Hepatocyte (in vitro differentiated cells): ENCODE measurements around the gene TLR9. TPM values are rescaled to one million over a fixed set of nuclear protein-coding genes. Genes with fewer than 3 reads are reported as not detected.
A peak's percentile ranks its signal among the peaks of the same experiment; 100 is the strongest.

Source experiments
- DNase-seq: peaks from one replicate; pipeline ENCODE4 v3.0.0-alpha.2; 2016; ENCODE audit warnings: low spot score
- H2AFZ ChIP-seq: fragments of 200-600 bp; sonication (generic); 2 replicates; pipeline ENCODE4 v1.6.0; 2016; ENCODE audit warnings: antibody characterized with exemption, mild to moderate bottlenecking
- H3K27ac ChIP-seq: fragments of 200-600 bp; sonication (generic); 2 replicates; pipeline ENCODE4 v1.5.1; 2016; ENCODE audit warnings: mild to moderate bottlenecking
- H3K27me3 ChIP-seq: fragments of 200-600 bp; sonication (generic); 2 replicates; pipeline ENCODE4 v1.6.1; 2016
- H3K36me3 ChIP-seq: fragments of 200-600 bp; sonication (generic); replicated peaks from 2 replicates; pipeline ENCODE4 v1.5.1; 2016; ENCODE audit warnings: low read depth; ENCODE audit not compliant: insufficient read depth
- H3K4me1 ChIP-seq: fragments of 200-600 bp; sonication (generic); 2 replicates; pipeline ENCODE4 v1.5.1; 2016; ENCODE audit warnings: mild to moderate bottlenecking, moderate library complexity; ENCODE audit not compliant: insufficient read depth
- H3K4me2 ChIP-seq: fragments of 200-600 bp; sonication (generic); 2 replicates; pipeline ENCODE4 v1.6.0; 2016
- H3K4me3 ChIP-seq: fragments of 200-600 bp; sonication (generic); 2 replicates; pipeline ENCODE4 v1.5.1; 2016; ENCODE audit warnings: mild to moderate bottlenecking
- H3K79me2 ChIP-seq: fragments of 200-600 bp; sonication (generic); 2 replicates; pipeline ENCODE4 v1.6.0; 2017; ENCODE audit warnings: mild to moderate bottlenecking
- H3K9me2 ChIP-seq: fragments of 200-600 bp; sonication (generic); replicated peaks from 2 replicates; pipeline ENCODE4 v1.6.0; 2017; ENCODE audit warnings: mild to moderate bottlenecking; ENCODE audit not compliant: insufficient read depth
- H3K9me3 ChIP-seq: fragments of 200-600 bp; sonication (generic); 2 replicates; pipeline ENCODE4 v1.5.1; 2016; ENCODE audit warnings: low read depth, mild to moderate bottlenecking
- H4K20me1 ChIP-seq: fragments of 200-600 bp; sonication (generic); 2 replicates; pipeline ENCODE4 v1.6.0; 2016; ENCODE audit warnings: mild to moderate bottlenecking; ENCODE audit not compliant: insufficient read depth, poor library complexity, severe bottlenecking
- EZH2 ChIP-seq: fragments of 200-600 bp; sonication (generic); IDR thresholded peaks from 2 replicates; pipeline ENCODE4 v1.6.1; 2016; ENCODE audit warnings: antibody characterized with exemption, mild to moderate bottlenecking, borderline replicate concordance
- EZH2phosphoT487 ChIP-seq: fragments of 200-600 bp; sonication (generic); IDR thresholded peaks from one replicate; pipeline ENCODE4 v1.6.1; 2018; ENCODE audit warnings: antibody characterized with exemption, mild to moderate bottlenecking, low read depth, moderate library complexity; ENCODE audit not compliant: unreplicated experiment, severe bottlenecking
- WGBS: methylation state at CpG from one replicate; pipeline ENCODE4 v1.1.6; 2016; ENCODE audit warnings: low lambda C conversion rate; ENCODE audit errors: missing lambda C conversion rate; 5-methylcytosine and 5-hydroxymethylcytosine counted together
- polyA plus RNA-seq: library from polyadenylated mRNA; unstranded; fragments of >200 nt; fragmentation: Nextera tagmentation; extraction: Ambion mirVana; gene quantifications from 2 replicates; pipeline ENCODE4 v1.2.1, GENCODE V29; 2016
- total RNA-seq: library from RNA; depleted of rRNA; stranded (reverse); fragments of >200 nt; gene quantifications from 2 replicates; pipeline ENCODE4 v1.2.3, GENCODE V29; 2014
- TF ChIP-seq, protein P1 (sequence below): fragments of 200-600 bp; sonication (generic); IDR thresholded peaks from 2 replicates; pipeline ENCODE4 v1.5.1; 2016; ENCODE audit warnings: antibody characterized with exemption, mild to moderate bottlenecking; ENCODE audit not compliant: poor library complexity

TLR9 gene
- total and polyA plus RNA-seq, 2 experiments from 2014 or later = not detected

DNA sequence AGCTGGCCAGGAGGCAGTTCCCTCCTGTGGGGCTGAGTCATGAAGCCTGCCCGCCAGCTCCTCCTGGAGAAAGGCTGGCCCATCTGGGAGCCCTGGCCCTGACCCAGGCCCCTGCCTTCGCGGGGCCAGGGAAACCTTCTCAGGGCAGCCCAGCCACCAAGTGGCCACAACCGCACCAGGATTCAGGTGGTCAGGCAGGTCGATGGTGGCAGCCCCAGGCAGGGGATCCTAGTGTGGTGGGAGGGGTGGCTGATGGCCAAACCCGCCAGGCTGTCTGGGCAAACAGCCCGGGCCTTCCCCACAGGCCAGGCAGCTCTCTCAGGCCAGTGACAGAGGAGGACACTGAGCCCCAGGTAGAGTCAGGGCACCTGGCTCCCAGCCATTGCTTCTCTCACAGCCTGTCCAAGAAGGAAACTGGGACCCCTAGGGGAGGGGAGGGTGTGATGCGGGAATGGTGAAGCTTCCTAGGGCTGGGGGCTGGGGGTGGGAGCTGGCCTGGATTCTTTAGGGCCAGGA lies 12.3 kb upstream of the TLR9 start:
- no peaks in the 10 kb centered on the region for H3K27me3 ChIP-seq
- WGBS = 51% methylated on average over 8 of the region's 8 CpGs
- DNase-seq = peak; percentile 80
- H3K9me3 ChIP-seq = no peaks in the 10 kb centered on the region
- peaks cover 26% of the 10 kb centered on the region for H3K4me1 ChIP-seq
- H3K79me2 ChIP-seq = peaks cover 43% of the 10 kb centered on the region
- no peaks in the 10 kb centered on the region for H3K9me2 ChIP-seq
- no peak for TF ChIP-seq EZH2
- TF ChIP-seq, protein P1, sequence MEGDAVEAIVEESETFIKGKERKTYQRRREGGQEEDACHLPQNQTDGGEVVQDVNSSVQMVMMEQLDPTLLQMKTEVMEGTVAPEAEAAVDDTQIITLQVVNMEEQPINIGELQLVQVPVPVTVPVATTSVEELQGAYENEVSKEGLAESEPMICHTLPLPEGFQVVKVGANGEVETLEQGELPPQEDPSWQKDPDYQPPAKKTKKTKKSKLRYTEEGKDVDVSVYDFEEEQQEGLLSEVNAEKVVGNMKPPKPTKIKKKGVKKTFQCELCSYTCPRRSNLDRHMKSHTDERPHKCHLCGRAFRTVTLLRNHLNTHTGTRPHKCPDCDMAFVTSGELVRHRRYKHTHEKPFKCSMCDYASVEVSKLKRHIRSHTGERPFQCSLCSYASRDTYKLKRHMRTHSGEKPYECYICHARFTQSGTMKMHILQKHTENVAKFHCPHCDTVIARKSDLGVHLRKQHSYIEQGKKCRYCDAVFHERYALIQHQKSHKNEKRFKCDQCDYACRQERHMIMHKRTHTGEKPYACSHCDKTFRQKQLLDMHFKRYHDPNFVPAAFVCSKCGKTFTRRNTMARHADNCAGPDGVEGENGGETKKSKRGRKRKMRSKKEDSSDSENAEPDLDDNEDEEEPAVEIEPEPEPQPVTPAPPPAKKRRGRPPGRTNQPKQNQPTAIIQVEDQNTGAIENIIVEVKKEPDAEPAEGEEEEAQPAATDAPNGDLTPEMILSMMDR = no peak
- TF ChIP-seq EZH2phosphoT487 = no peak
- peak overlapping the region; percentile 92 for H3K4me2 ChIP-seq
- no peak overlapping the region for H2AFZ ChIP-seq
- H3K4me3 ChIP-seq = no peak overlapping the region
- peaks cover 7% of the 10 kb centered on the region for H4K20me1 ChIP-seq
- H3K27ac ChIP-seq = peak overlapping the region; percentile 84
- H3K36me3 ChIP-seq = no peaks in the 10 kb centered on the region

- H3K4me2 ChIP-seq = peak overlapping the region; percentile 92
- no peaks in the 10 kb centered on the region for H3K36me3 ChIP-seq
- peaks cover 7% of the 10 kb centered on the region for H4K20me1 ChIP-seq
- H3K9me3 ChIP-seq = no peaks in the 10 kb centered on the region
- H3K27me3 ChIP-seq = no peaks in the 10 kb centered on the region
- H3K9me2 ChIP-seq = no peaks in the 10 kb centered on the region
- no peak for DNase-seq
- H2AFZ ChIP-seq = no peak overlapping the region
- H3K4me1 ChIP-seq = peaks cover 26% of the 10 kb centered on the region
- H3K4me3 ChIP-seq = no peak overlapping the region
- peak overlapping the region; percentile 84 for H3K27ac ChIP-seq
- WGBS = 90% methylated on average over 6 of the region's 6 CpGs
- TF ChIP-seq EZH2 = no peak
- TF ChIP-seq, protein P1 = no peak
- no peak for TF ChIP-seq EZH2phosphoT487
- H3K79me2 ChIP-seq = peaks cover 43% of the 10 kb centered on the region
Observed at GRCh38 chr3:52237006-52237656, 11.7 kb upstream of the TLR9 start.

DNA sequence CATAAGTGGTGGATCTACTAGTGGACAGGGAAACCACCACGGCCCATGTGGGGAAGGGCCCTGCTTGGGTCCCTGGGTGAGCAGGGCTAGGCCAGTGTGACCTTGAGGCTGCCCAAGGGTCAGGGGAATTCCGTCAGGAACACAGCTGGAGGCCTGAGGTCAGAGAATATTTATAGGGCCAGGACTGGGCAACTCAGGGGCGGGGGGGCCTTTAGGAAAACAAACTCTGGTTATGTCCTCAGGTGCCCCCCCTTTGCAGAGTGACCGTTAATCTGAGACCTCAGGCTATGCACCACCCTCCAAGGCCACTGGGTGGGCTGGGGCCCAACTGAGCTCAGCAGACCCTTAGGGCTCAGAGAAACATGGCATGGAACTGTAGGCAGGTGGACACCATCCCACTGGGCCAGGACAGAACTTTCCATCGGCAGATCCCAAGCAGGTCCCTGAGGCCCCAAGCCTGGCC lies 11.0 kb upstream of the TLR9 start:
- Histone ChIP-seq H3K4me2 (no peak overlapping the region), H3K27me3 (no peaks in the 10 kb centered on the region), H3K36me3 (no peaks in the 10 kb centered on the region), H3K4me3 (no peak overlapping the region), H3K9me2 (no peaks in the 10 kb centered on the region), H4K20me1 (peaks cover 7% of the 10 kb centered on the region), H2AFZ (no peak overlapping the region), H3K4me1 (peaks cover 26% of the 10 kb centered on the region), H3K79me2 (peaks cover 43% of the 10 kb centered on the region), H3K27ac (no peak overlapping the region), H3K9me3 (no peaks in the 10 kb centered on the region)
- TF ChIP-seq EZH2phosphoT487 (no peak), EZH2 (no peak)
- TF ChIP-seq, protein P1 = no peak
- WGBS = 83% methylated on average over 5 of the region's 5 CpGs
- no peak for DNase-seq
